ENCODE results near the gene KCNT2. TPM values are rescaled to one million over a fixed set of nuclear protein-coding genes. Genes with fewer than 3 reads are reported as not detected.

Gene KCNT2
- total and polyA plus RNA-seq, 9 of the 15 experiments (the other 6 are each of a cell fraction or from before 2014, with no cell fraction given), result 0.13 to 0.73 (median 0.28) TPM

- TF ChIP-seq CHD7 (IDR thresholded peaks at IDR 0.05; ENCODE audit: low read depth, low read length), result no peak
- no peak for TF ChIP-seq HDAC6 (IDR thresholded peaks at IDR 0.05; ENCODE audit: low read depth, low read length)
- no peak for TF ChIP-seq CCAR2 (IDR thresholded peaks at IDR 0.05; ENCODE audit: low read depth, low read length)
- TF ChIP-seq CREB1 (IDR thresholded peaks at IDR 0.05), result no peak
- no peak; the same call in 1 of the 2 replicates for TF ChIP-seq CREB1 (CRISPR knock-in tag; IDR thresholded peaks at IDR 0.05)
- TF ChIP-seq DDX20 (tag; IDR thresholded peaks at IDR 0.05; ENCODE audit: low read depth), result no peak
- TF ChIP-seq ZNF318 (IDR thresholded peaks at IDR 0.05; ENCODE audit: borderline replicate concordance in 1 of 2, low read depth in 1 of 2), result no peak
These were observed 427.2 kb downstream of the KCNT2 start (continued) for GRCh38 chr1:196180847-196181593.
